ENCODE results near the gene DUSP15.

GRCh38 chr20:31829731-31830130, 40.6 kb downstream of the DUSP15 start:
- TF ChIP-seq SP1 (IDR thresholded peaks at IDR 0.05), result no peak
- no peak for TF ChIP-seq SUZ12 (IDR thresholded peaks at IDR 0.05)
- TF ChIP-seq HDGF (IDR thresholded peaks at IDR 0.05; ENCODE audit: borderline replicate concordance), result no peak
- TF ChIP-seq NFRKB (IDR thresholded peaks at IDR 0.05), result no peak
- TF ChIP-seq BHLHE40 (IDR thresholded peaks at IDR 0.05; ENCODE audit: borderline replicate concordance), result no peak
- TF ChIP-seq ZNF384 (IDR thresholded peaks at IDR 0.05), result no peak
- no peak for TF ChIP-seq FOXA1 (IDR thresholded peaks at IDR 0.05)
- no peak for TF ChIP-seq FOXM1 (IDR thresholded peaks at IDR 0.05; ENCODE audit: borderline replicate concordance)
- TF ChIP-seq ELF4 (IDR thresholded peaks at IDR 0.05), result no peak
- TF ChIP-seq L3MBTL2 (conservative IDR thresholded peaks at IDR 0.05), result no peak
- TF ChIP-seq PKNOX1 (IDR thresholded peaks at IDR 0.05), result no peak
- TF ChIP-seq TARDBP (IDR thresholded peaks at IDR 0.05), result no peak
- no peak for TF ChIP-seq ARNT (IDR thresholded peaks at IDR 0.05)

Data from HEK293T (cell line).